ENCODE data around the gene OPCML.

Gene OPCML

GRCh38 chr11:133041928-133042882, 490.1 kb downstream of the OPCML start:
- H3K4me3 ChIP-seq (ENCODE audit: low read depth, low read length) = no peak overlapping the region
- no peak for DNase-seq (ENCODE audit: low read depth, low spot score)
- ChIA-PET POLR2A (interaction anchor here (0.6 kb wide), 1 partner anchor 90 kb away, joined by 4 read pairs; no protein-coding TSS in a partner anchor), CTCF (interaction anchor here (2.0 to 3.2 kb wide), 2 partner anchors 22 to 101 kb away, joined by 8 to 15 read pairs; no protein-coding TSS in a partner anchor)
- TF ChIP-seq CTCF (IDR thresholded peaks at IDR 0.05; ENCODE audit: insufficient read depth, low read length, missing control alignments) = no peak

DNA sequence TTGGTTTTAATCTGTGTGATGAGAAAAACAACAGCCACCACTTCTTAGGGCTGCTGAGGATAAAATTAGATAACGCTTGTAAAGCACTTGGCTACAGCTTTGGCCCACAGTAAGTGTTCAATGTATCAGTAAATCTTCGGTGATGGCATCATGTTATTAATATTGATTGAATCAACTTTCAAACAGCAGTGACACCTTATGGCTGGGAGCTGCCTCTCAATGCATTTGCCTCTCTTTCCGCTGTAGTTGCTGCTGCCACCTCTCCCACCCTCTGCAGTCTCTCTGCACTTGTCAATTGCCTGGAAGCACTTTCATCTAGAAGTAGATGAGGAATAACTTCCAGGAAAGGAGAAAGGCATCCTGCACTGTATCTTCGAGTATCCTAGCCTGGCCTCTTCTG, 491.1 kb downstream of the OPCML start:
- TF ChIP-seq CTCF (IDR thresholded peaks at IDR 0.05; ENCODE audit: insufficient read depth, low read length, missing control alignments) = no peak
- ChIA-PET POLR2A (interaction anchor here (0.6 kb wide), 2 partner anchors 89 to 97 kb away, joined by 3 to 4 read pairs; no protein-coding TSS in a partner anchor), CTCF (interaction anchor here (1.1 to 3.2 kb wide), 6 partner anchors 9 to 1293 kb away, joined by 3 to 15 read pairs (median 6); no protein-coding TSS in a partner anchor)
- DNase-seq (ENCODE audit: low read depth, low spot score) = no peak
- H3K4me3 ChIP-seq (ENCODE audit: low read depth, low read length) = no peak overlapping the region

- no peak for TF ChIP-seq CTCF (IDR thresholded peaks at IDR 0.05; ENCODE audit: insufficient read depth, low read length, missing control alignments)
- ChIA-PET POLR2A (interaction anchor here (1.0 kb wide), 1 partner anchor 296 kb away, joined by 3 read pairs; no protein-coding TSS in a partner anchor), CTCF (interaction anchor here (1.1 to 3.2 kb wide), 6 partner anchors 10 to 1292 kb away, joined by 3 to 15 read pairs (median 6); no protein-coding TSS in a partner anchor)
- DNase-seq (ENCODE audit: low read depth, low spot score) = peak; percentile 41
- no peak overlapping the region for H3K4me3 ChIP-seq (ENCODE audit: low read depth, low read length)
Measured at GRCh38 chr11:133040289-133040900, 491.9 kb downstream of the OPCML start.

GRCh38 chr11:133038850-133039249, 493.5 kb downstream of the OPCML start:
- CTCF ChIA-PET = interaction anchor here (0.8 to 2.8 kb wide), 3 partner anchors 11 to 98 kb away, joined by 3 to 12 read pairs (median 4); no protein-coding TSS in a partner anchor
- DNase-seq (ENCODE audit: low read depth, low spot score) = no peak
- H3K4me3 ChIP-seq (ENCODE audit: low read depth, low read length) = no peak overlapping the region
- TF ChIP-seq CTCF (IDR thresholded peaks at IDR 0.05; ENCODE audit: insufficient read depth, low read length, missing control alignments) = no peak
- POLR2A ChIA-PET = no interaction called here

- no peak for TF ChIP-seq CTCF (IDR thresholded peaks at IDR 0.05; ENCODE audit: insufficient read depth, low read length, missing control alignments)
- POLR2A ChIA-PET = no interaction called here
- H3K4me3 ChIP-seq (ENCODE audit: low read depth, low read length) = no peak overlapping the region
- DNase-seq (ENCODE audit: low read depth, low spot score) = no peak
- CTCF ChIA-PET = no interaction called here
Measured at GRCh38 chr11:133034929-133035328, 497.4 kb downstream of the OPCML start.

GRCh38 chr11:133029107-133029506, 503.2 kb downstream of the OPCML start:
- ChIA-PET POLR2A (no interaction called here), CTCF (interaction anchor here (1.0 kb wide), 1 partner anchor 9 kb away, joined by 3 read pairs; no protein-coding TSS in a partner anchor)
- no peak for DNase-seq (ENCODE audit: low read depth, low spot score)
- no peak overlapping the region for H3K4me3 ChIP-seq (ENCODE audit: low read depth, low read length)
- TF ChIP-seq CTCF (IDR thresholded peaks at IDR 0.05; ENCODE audit: insufficient read depth, low read length, missing control alignments) = no peak
